Stromal cell of bone marrow (primary cell): ENCODE results near the gene SCYL2.
"Not testable (repeated sequence)": the region's sequence is repeated elsewhere in the genome, so short reads cannot be mapped to it uniquely, and the experiment has no call there.

Source experiments
- DNase-seq: peaks from one replicate; pipeline ENCODE4 v3.0.0-alpha.2; 2012; ENCODE audit warnings: low read depth

The SCYL2 gene

DNA sequence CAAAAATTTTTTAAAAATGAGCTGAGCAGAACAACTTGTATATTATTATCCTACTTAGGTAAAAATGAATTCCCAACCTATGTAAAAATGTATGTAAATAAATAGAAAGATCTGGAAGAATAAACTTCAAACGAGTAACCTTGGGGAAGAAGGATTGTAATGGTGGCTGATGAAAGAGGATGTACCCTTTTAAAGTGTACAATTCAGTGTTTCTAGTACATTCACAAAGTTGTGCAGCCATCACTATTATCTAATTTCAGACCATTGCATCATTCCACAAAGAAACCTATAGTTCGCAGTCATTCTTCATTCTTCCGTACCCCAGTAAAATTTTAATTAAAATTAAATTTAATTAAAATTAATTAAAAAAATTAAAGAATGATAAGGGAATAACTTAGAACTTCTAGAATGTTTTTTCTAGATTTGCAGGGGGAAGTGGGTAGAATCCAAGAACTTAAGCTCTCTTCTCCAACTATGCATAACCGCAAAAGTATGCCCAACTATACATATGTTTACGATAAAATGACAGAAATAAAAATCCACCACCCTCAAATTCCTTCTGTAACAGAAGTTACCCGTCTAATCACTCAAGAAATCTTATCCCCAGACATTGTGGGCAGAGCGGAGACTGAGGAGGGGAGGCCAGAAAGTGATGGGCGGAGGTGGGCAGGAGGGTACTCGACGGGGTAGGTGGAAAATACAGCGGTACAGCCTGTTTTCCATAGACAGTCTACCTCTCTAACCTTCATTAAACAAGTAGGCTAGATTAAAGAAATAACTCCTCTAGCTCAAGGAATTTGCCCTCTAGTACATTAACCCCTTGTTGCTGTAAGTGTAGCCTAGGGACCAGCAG is 1.0 kb upstream of the SCYL2 start:
- DNase-seq, result no peak

DNA sequence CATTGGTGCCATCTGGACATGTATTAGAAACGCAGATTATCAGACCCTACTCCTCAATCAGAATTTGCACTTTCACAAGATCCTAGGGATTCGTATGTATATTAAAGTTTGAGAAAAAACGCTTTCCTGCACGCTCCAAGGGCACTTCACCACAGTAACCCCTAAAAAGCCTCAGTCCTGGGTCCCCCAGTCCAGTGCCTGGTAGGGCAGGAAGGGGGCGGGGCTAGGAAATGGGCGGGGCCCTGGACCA is 467 bp upstream of the SCYL2 start:
- no peak for DNase-seq

DNA sequence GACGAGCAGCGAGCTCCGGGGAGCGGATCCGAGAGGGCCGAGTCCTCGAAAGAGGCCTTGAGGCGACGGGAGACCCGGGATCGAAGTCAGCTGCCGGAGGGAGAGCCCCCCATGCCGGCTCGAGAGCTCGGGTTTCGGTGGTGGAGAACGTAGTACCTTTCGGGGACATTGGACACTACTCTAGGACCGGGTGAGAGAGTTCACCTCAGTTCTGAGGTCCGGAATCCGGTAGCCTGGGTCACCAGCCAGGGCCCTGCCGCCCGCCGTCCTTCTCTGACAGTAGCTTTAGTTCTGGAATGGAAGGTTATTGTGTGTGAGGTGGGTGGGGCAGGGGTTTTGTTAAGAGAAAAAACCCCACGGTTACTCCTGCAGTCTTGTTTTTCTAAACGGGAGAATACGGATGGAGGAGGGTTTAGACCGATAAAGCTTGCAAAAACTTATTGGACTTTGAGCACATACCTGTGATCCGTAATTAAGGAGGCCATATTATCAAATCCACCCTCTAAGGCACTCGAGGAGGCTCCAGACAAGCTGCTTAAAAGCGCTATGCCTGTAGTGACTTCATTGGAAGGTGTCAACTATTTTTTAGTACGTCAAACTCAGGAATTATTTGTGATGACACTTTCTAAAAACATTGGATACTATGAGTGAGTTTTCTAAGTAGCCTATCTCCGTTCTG is 765 bp downstream of the SCYL2 start:
- DNase-seq, result peak; percentile 10

DNA sequence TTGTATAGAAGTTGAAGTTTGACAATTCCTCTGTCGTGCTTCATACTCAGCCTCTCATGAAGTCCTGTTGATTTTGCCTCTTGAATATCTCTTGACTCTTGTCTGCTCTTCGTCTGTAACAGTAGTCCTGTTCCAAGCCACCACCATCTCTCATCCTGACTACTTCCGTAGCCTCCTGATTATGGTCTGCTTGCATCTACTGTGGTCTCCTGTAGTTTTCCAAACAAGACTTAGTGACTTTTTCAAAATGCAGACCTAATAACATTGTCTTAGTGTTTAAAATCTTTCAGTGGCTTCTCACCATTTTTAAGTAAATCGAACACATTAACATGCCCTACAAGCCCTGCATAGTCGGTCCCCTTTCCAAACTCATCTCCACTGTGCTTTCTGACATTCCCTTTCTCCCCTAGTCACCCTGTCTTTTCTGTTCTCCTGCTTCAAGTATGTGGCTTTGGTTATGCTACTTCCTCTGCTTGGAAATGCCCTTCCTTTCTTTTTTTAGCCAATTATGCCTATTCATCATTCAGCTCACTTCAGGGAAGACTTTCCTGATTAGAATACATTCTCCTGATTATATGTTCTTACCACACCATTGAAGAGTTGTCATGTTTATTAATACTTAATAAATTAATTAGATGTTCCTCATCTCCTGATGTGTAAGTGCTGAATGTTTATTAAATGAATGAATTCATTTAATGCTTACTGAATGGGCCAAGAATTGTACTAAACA is 2.0 kb downstream of the SCYL2 start:
- DNase-seq, result no peak

DNA sequence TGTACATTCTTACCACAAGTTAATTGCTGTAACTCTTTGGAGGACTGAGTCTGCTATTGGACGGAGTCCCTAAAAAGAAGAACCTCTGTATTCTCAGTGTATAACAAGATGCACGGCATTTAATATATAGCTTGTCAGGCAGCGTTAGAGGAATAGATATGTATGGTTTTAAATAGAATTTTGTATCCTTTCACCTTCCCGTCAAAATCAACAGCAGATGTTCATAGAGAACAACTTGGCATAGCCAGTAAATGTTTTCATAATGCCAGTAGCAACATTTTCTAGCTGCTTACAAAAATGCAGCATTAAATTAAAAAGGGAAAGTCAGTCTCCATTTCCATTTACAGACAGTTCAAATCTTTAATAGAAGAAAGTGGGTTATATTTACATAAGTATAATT is 6.8 kb downstream of the SCYL2 start:
- no peak for DNase-seq

DNA sequence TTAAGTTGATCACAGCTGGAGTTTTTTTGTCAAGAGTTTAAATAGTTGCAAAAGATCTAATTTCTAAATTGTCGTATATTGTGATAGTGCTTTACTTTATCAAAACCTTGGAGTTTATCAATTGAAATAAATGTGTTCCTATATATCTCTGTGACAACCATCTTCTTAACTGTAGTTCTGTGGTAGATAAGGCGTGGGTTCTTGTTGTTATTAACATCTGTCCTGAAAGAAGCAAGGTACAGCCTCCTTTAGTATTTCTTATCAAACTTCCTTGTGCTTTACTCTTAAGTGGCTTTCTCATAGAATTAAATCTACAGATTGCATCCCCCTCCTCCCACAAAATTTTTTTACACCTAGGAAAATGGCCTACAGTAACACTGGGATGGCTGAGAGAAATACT is 7.3 kb downstream of the SCYL2 start:
- DNase-seq, result no peak

DNA sequence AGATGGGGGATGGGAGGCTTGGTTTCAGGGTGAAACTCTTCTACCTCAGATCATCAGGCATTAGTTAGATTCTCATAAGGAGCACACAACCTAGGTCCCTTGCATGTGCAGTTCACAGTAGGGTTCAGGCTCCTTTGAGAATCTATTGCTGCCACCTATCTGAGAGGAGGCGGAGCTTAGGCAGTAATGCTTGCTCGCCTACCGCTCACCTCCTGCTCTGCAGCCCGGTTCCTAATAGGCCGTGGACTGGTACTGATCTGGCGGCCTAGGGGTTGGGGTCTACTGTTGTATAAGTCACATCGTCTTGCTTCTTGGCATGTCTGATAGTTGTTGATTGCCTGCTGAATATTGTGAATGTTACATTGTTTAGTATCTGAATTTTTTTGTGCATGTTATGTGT is 12.2 kb downstream of the SCYL2 start:
- no peak for DNase-seq

DNA sequence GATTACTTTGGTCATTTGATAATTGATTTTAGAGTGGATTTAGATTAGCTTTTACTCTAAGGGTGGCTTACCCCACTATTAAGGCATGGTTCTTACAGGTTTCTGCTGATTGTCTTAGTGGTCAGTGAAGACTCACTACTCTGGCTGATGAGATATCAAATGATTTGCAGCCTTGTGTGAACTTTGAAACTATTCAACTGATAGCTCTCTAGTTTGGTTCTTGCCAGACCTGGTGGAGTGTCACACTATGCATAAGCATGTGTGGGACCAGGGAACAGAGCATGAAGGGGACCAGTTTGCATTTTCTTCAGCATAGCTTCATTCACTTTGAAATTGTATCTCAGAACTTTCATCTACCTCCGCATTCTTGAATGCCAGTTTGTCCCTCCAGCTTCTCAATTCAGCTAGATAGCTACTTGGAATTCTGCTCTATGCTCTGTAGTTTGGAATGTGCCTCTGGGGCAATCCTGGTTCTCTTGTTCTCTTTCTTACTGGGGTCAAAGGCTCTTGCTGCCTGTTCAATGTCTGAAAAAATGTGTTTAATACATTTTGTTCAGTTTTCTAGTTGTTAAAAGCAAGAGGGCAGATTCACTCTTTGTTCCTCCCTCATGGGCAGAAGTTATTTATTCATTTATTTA is 12.7 kb downstream of the SCYL2 start:
- no peak for DNase-seq

DNA sequence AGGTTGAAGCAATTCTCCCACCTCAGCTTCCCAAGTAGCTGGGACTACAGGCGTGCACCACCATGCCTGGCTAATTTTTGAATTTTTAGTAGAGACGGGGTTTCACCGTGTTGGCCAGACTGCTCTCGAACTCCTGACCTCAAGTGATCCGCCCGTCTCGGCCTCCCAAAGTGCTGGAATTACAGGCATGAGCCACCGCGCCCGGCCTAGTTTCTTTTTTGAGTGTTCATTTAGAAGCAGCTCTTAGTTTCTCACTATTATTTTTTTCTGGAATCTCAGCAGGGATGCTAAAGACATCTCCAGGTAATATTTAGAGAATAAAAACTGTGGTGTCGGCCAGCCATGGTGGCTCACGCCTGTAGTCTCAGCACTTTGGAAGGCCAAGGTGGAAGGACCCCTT is 17.6 kb downstream of the SCYL2 start:
- not testable (repeated sequence) for DNase-seq

DNA sequence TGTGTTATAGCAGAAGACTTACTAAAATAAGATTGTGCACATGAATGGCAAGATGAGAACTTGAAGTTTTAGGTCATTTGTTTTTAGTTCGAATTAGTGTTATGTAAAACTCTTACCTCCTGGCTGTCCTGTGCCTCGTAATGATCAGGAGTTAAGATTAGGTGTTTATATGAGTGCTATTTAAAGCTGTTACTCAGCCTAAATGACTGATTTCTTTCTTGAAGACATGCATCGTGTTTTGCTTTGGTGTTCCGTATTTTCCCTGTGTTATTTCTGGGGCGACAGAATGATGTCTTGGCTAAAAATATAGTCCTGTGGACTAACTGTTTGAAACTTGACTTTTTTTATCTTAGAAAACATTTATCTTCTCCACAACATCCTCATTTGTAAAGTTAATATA is 22.1 kb downstream of the SCYL2 start:
- DNase-seq, result no peak

DNA sequence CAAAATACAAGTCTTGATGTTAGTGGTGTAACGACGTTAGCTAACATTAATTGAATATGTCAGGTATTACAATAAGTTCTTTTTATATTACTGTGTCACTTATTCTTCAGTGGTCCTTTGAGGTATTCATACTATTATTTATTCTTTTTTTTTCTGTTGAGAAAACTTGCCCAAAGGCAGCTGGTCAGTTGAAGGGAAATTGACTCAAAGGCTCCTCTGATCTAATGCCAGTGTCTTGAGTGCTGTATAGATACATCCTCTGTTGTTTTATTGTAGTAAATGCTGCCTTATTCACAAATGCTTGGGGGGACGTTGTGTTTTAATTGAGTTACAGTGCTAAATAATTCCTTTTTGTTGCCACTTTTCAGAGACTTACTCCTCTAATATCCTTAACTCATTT is 23.0 kb downstream of the SCYL2 start:
- DNase-seq, result no peak

DNA sequence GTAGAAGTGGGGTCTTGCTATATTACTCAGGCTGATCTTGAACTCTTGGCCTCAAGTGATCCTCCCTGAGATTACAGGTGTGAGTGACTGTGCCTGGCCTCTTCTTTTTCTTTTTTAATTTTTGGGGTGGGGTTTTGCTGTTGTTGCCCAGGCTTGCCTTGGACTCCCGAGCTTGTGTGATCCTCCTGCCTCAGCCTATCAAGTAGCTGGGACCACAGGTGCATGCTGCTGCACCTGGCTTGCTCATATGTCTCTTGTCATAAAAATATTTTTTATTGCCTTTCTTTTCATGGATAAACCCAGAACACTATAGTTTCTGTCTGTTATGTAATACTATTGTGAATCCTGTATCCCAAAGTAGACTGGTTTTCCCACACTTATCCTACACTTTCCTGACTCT is 26.0 kb downstream of the SCYL2 start:
- no peak for DNase-seq

DNA sequence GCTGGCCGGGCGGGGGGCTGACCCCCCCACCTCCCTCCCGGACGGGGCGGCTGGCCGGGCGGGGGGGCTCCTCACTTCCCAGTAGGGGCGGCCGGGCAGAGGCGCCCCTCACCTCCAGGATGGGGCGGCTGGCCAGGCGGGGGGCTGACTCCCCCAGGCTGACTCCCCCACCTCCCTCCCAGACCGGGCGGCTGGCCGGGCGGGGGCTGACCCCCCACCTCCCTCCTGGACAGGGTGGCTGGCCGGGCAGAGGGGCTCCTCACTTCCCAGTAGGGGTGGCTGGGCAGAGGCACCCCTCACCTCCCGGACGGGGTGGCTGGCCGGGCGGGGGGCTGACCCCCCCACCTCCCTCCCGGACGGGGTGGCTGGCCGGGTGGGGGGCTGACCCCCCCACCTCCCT is 27.4 kb downstream of the SCYL2 start:
- not testable (repeated sequence) for DNase-seq

DNA sequence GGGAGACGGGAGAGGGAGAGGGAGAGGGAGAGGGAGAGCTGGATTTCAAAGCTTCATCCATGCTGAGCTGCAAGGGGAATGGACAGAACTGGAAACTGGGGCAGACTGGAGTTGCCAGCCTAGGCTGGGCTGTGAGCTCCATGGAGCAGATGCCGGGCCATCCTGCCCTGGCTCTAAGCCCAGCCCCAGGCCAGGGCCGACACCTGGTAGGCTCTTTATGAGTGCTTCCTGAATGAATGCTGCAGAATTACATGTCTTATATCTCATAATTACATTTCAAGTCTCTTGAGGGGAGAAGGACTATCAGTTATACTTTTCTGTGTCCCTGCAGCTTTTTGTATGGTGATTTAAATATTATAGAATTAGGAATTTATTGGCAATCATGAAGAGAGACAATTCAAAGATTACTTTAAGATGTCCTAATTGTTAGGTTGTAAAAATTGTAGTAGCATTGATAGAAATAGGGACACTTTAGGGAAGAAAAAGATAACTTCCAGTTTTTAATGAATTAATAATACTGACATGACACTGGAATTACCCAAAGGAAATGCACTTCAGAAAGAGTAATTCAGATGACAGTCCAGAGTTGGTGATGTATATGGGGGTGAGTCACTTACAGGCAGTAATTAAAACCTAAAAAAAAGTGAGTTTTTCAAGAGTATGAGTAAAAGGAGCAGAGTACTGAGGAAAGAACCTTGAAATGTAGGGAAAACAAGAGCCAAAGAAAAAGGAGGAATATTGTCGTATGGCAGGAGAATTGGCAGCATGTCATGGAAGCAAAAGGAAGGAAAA is 29.0 kb downstream of the SCYL2 start:
- DNase-seq, result peak; percentile 17

DNA sequence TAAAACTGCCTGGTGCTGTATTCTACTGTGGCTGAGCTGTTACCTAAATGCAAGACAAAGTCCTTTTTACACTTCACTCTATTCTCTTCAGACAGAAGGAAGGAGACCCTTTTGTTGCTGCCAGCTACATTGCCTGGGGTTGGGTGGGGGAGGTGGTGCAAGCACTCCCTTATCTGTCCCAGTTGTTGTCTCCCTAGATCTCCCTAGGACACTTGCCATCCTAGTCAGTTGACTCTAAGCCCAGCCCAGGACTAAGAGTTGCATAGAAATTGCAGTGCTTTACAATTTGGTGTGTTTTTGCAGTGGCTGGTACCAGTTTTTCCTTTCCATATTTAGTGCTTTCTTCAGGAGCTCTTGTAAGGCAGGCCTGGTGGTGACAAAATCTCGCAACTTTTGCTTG is 35.1 kb downstream of the SCYL2 start:
- DNase-seq, result no peak

DNA sequence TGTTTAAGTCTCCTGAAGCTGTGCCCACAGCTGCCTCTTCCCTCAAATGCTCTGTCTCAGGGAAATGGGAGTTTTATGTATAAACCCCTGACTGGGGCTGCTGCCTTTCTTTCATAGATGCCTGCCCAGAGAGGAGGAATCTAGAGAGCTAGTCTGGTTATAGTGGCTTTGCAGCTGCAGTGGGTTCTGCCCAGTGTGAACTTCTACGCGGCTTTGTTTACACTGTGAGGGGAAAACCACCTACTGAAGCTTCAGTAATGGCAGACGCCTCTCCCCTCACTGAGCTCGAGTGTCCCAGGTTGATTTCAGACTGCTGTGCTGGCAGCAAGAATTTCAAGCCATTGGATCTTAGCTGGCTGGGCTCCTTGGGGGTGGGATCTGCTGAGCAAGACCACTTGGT is 36.9 kb downstream of the SCYL2 start:
- no peak for DNase-seq

DNA sequence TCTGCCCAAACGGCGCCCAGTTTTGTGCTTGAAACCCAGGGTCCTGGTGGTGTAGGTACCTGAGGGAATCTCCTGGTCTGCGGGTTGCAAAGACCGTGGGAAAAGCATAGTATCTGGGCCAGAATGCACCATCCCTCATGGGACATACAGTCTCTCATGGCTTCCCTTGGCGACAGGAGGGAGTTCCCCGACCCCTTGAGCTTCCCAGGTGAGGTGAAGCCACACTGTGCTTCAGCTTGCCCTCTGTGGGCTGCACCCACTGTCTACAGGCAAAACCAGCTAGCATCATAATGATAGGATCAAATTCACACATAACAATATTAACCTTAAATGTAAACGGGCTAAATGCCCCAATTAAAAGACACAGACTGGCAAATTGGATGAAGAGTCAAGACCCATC is 37.4 kb downstream of the SCYL2 start:
- DNase-seq, result not testable (repeated sequence)

DNA sequence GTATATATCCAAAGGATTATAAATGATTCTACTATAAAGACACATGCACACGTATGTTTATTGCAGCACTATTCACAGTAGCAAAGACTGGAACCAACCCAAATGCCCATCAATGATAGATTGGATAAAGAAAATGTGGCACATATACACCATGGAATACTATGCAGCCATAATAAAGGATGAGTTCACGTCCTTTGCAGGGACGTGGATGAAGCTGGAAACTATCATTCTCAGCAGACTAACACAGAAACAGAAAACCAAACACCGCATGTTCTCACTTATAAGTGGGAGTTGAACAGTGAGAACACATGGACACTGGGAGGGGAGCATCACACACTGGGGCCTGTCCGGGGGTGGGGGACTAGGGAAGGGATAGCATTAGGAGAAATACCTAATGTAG is 41.2 kb downstream of the SCYL2 start:
- not testable (repeated sequence) for DNase-seq

DNA sequence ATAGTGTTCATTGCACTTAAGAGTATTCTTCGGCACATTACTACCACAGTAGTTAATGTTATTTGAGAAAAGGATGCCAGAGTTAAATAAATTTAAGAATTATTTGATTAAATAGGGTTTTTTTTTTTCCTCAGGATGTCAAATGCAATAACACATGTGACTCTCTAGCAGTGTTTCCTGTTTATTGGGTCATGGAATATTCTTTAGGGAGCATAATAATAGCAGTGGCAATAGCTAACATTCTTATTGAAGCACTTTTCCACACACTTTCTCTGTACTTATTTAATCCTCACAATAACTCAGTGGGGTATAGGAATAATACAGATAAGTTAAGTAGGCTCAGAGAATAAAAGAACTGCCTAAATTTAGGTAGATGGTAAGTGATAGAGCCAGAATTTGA is 44.3 kb downstream of the SCYL2 start:
- no peak for DNase-seq

DNA sequence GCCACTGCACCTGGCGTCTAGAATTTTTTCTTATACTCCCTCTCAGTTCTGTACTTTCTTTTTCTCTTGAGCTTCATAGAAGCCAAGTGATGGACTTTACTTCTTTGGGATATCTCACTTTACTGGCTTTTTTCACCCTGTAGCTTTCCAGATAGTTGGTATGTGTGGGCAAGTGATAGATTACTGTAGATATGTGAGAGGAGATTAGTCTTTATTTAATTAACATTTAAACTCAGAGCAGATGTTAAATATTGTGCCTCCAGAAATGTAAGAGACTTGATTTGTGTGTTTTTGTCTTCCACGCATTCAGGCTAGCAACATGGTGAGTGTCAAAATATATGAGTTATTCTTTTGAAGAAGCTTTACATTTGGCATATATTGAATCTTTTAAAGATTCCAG is 50.4 kb downstream of the SCYL2 start:
- DNase-seq, result no peak

DNA sequence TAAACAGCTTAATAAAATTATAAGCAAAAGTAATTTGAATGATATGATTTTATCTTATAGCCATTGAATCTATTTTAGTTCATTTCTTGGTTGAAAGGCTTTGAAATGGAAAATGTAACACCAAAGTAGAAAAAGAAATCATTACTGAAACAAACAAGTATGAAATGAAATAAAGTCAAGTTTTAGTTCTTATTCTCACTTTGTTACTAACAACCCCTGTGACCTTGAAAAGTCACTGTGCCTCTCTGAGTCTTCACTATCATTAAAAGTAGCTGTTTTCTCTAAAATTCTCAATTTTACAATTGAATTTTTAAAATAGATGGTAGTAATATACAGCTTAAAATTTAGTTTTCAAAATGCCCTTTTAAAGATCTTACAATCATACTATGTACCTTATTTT is 57.5 kb downstream of the SCYL2 start:
- DNase-seq, result no peak

DNA sequence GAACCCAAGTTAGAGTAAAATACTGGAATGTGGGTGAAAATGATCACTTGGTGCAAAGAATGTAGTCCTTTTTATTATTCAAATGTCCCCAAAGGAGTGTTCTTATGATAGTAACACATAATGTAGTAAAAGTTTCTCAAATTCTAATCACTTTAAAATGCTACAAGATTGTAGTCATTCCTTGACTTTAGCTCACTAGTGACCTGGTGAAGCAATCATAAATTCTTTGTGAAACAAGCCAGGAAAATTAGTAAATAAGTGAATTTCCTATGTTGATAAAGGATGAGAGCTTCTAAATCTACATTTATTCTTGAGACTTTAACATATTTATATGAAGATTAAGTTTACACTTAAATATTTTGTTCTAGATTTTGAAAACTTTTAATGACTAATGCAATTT is 59.2 kb downstream of the SCYL2 start:
- no peak for DNase-seq
